ENCODE results near the gene GMCL2.

GMCL2 gene

GRCh38 chr5:178143901-178144300, 43.3 kb downstream of the GMCL2 start:
- DNase-seq (ENCODE audit: low read depth, low spot score), result no peak

- DNase-seq (ENCODE audit: low read depth, low spot score), result no peak
Observed at GRCh38 chr5:178143246-178143645, 43.9 kb downstream of the GMCL2 start.

DNA sequence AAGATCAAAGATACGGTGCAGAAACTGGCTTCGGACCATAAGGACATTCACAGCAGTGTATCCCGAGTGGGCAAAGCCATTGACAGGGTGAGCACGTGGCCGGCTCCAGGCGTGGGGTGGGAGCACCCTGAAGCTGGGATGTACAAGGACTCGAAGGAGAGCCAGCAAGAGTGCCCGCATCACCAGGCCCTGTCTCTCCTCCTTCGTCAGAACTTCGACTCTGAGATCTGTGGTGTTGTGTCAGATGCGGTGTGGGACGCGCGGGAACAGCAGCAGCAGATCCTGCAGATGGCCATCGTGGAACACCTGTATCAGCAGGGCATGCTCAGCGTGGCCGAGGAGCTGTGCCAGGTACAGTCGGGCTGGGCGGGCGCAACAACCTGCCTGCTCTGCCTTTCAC, 44.5 kb downstream of the GMCL2 start:
- no peak for DNase-seq (ENCODE audit: low read depth, low spot score)

DNA sequence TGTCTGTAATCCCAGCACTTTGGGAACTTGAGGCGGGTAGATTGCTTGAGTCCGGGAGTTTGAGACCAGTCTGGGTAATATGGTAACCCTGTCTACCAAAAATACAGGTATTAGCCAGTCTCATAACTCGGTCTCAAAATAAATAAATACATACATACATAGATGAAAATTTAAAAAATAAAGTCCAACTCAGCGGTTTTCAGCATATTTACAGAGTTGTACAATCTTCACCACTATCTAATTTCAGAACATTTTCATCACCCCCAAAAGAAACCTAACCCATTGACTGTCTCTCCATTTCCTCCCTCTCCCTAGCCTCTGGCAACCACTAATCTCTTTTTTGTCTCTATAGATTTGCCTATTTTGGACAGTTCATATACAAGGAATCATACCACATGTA, 45.6 kb downstream of the GMCL2 start:
- DNase-seq (ENCODE audit: low read depth, low spot score), result no peak

GRCh38 chr5:178137991-178138390, 49.2 kb downstream of the GMCL2 start:
- DNase-seq (ENCODE audit: low read depth, low spot score), result no peak

GRCh38 chr5:178136990-178137389, 50.2 kb downstream of the GMCL2 start:
- no peak for DNase-seq (ENCODE audit: low read depth, low spot score)

All from activated CD4-positive, CD25-positive, alpha-beta regulatory T cell treated with anti-CD3 and anti-CD28 coated beads, Interleukin-2, amount 50 U/mL, for 16 hours (primary cell).